HepG2 (cell line): ENCODE measurements around the gene FGA. TPM values are rescaled to one million over a fixed set of nuclear protein-coding genes. Genes with fewer than 3 reads are reported as not detected.

Source experiments
- ATF1 ChIP-seq: IDR thresholded peaks from 2 replicates; pipeline ENCODE4 v1.6.1; 2016; ENCODE audit warnings: mild to moderate bottlenecking, control low read depth
- BRD4 ChIP-seq: sonication (generic); formaldehyde crosslinking; IDR thresholded peaks from 2 replicates; pipeline ENCODE4 v1.4.0; 2020; ENCODE audit warnings: missing genetic modification reagents
- CAMTA2 ChIP-seq: sonication (generic); formaldehyde crosslinking; IDR thresholded peaks from 2 replicates; pipeline ENCODE4 v1.4.0; 2020; ENCODE audit warnings: mild to moderate bottlenecking, missing genetic modification reagents, borderline replicate concordance
- CBFB ChIP-seq: sonication (generic); formaldehyde crosslinking; IDR thresholded peaks from 2 replicates; pipeline ENCODE4 v1.4.0; 2020; ENCODE audit warnings: missing genetic modification reagents
- CREB1 ChIP-seq, 2 experiments: fragments of 450-650 bp in 1 of 2; IDR thresholded peaks; 2 replicates each; pipeline ENCODE4 v1.6.1; 2016 to 2017; ENCODE audit warnings: control low read depth in 1 of 2, mild to moderate bottlenecking in 1 of 2, missing compliant biosample characterization in 1 of 2, missing genetic modification characterization in 1 of 2
- DNMT3B ChIP-seq: conservative IDR thresholded peaks from 2 replicates; pipeline ENCODE4 v1.6.1; 2016; ENCODE audit warnings: missing biosample characterization, control low read depth
- FOSL2 ChIP-seq: sonication (generic); formaldehyde crosslinking; IDR thresholded peaks from 2 replicates; pipeline ENCODE4 v1.4.0; 2020; ENCODE audit warnings: missing genetic modification reagents
- GATAD1 ChIP-seq: IDR thresholded peaks from 2 replicates; pipeline ENCODE4 v1.6.1; 2016; ENCODE audit warnings: missing genetic modification reagents, missing compliant biosample characterization
- MAFG ChIP-seq: sonication (generic); formaldehyde crosslinking; IDR thresholded peaks from 2 replicates; pipeline ENCODE4 v1.5.1; 2020; ENCODE audit warnings: mild to moderate bottlenecking, missing genetic modification reagents
- MBNL3 ChIP-seq: fragments of 250-450 bp; sonication (Bioruptor Pico); conservative IDR thresholded peaks from 2 replicates; pipeline ENCODE4 v1.8.0; 2022; ENCODE audit warnings: mild to moderate bottlenecking, inconsistent platforms
- NAIF1 ChIP-seq: sonication (generic); formaldehyde crosslinking; IDR thresholded peaks from 2 replicates; pipeline ENCODE4 v1.5.0; 2020; ENCODE audit warnings: mild to moderate bottlenecking, missing genetic modification reagents, borderline replicate concordance
- SALL1 ChIP-seq: sonication (generic); formaldehyde crosslinking; IDR thresholded peaks from 2 replicates; pipeline ENCODE4 v1.8.0; 2022; ENCODE audit warnings: mild to moderate bottlenecking, missing genetic modification reagents
- SAP130 ChIP-seq: IDR thresholded peaks from 2 replicates; pipeline ENCODE4 v1.6.1; 2016; ENCODE audit warnings: low read depth
- TARDBP ChIP-seq: sonication (generic); formaldehyde crosslinking; IDR thresholded peaks from 2 replicates; pipeline ENCODE4 v1.8.0; 2022; ENCODE audit warnings: mild to moderate bottlenecking, missing genetic modification reagents
- TBP ChIP-seq: sonication (generic); formaldehyde crosslinking; IDR thresholded peaks from 2 replicates; pipeline ENCODE4 v1.5.0; 2020; ENCODE audit warnings: missing genetic modification reagents
- YEATS2 ChIP-seq: sonication (generic); formaldehyde crosslinking; IDR thresholded peaks from 2 replicates; pipeline ENCODE4 v1.4.0; 2020; ENCODE audit warnings: missing genetic modification reagents, borderline replicate concordance
- ZBTB20 ChIP-seq: sonication (generic); formaldehyde crosslinking; IDR thresholded peaks from 2 replicates; pipeline ENCODE4 v1.8.1; 2023; ENCODE audit warnings: missing genetic modification reagents, low read depth, mild to moderate bottlenecking, borderline replicate concordance
- ZFY ChIP-seq: sonication (generic); formaldehyde crosslinking; IDR thresholded peaks from 2 replicates; pipeline ENCODE4 v1.4.0; 2020; ENCODE audit warnings: missing genetic modification reagents
- ZNF501 ChIP-seq: sonication (generic); formaldehyde crosslinking; IDR thresholded peaks from 2 replicates; pipeline ENCODE4 v1.5.1; 2020; ENCODE audit warnings: mild to moderate bottlenecking, moderate library complexity, missing genetic modification reagents
- ZNF510 ChIP-seq: sonication (generic); formaldehyde crosslinking; IDR thresholded peaks from 2 replicates; pipeline ENCODE4 v1.4.0; 2020; ENCODE audit warnings: low read depth, mild to moderate bottlenecking, missing genetic modification reagents
- polyA plus RNA-seq, 8 experiments: library from polyadenylated mRNA; depleted of rRNA in 3 of 8; stranded (reverse) in 7 of 8; unstranded in 1 of 8; fragments of >200 nt; fragmentation: Illumina TruSeq in 4 of 8; extraction: Trizol in 4 of 8; gene quantifications; 2 replicates each; pipeline versions ENCODE4 v1.2.1 to v1.2.3, GENCODE V29; 2011 to 2016; ENCODE audit warnings: low read depth in 4 of 8, missing spikeins in 1 of 8, mixed read lengths in 1 of 8; ENCODE audit not compliant: insufficient read depth in 1 of 8
- total RNA-seq, 5 experiments: library from RNA; depleted of rRNA; stranded (reverse); fragments of >200 nt; fragmentation: Illumina TruSeq; extraction: Trizol; gene quantifications; 2 replicates each; pipeline ENCODE4 v1.2.3, GENCODE V29; 2016; ENCODE audit warnings: low read depth in 1 of 5
- TF ChIP-seq, protein P1 (sequence below): sonication (generic); formaldehyde crosslinking; IDR thresholded peaks from 2 replicates; pipeline ENCODE4 v1.4.0; 2020; ENCODE audit warnings: mild to moderate bottlenecking, missing genetic modification reagents
- TF ChIP-seq, protein P2 (sequence below): sonication (generic); formaldehyde crosslinking; IDR thresholded peaks from 2 replicates; pipeline ENCODE4 v1.4.0; 2020; ENCODE audit warnings: low read depth, mild to moderate bottlenecking, missing genetic modification reagents
- TF ChIP-seq, protein P3 (sequence below): sonication (generic); formaldehyde crosslinking; IDR thresholded peaks from 2 replicates; pipeline ENCODE4 v1.5.1; 2020; ENCODE audit warnings: mild to moderate bottlenecking, missing genetic modification reagents

Gene FGA
- total and polyA plus RNA-seq, 2 of the 13 experiments (the other 11 are each of a cell fraction or from before 2014, with no cell fraction given) = 640 to 1,523 TPM

DNA sequence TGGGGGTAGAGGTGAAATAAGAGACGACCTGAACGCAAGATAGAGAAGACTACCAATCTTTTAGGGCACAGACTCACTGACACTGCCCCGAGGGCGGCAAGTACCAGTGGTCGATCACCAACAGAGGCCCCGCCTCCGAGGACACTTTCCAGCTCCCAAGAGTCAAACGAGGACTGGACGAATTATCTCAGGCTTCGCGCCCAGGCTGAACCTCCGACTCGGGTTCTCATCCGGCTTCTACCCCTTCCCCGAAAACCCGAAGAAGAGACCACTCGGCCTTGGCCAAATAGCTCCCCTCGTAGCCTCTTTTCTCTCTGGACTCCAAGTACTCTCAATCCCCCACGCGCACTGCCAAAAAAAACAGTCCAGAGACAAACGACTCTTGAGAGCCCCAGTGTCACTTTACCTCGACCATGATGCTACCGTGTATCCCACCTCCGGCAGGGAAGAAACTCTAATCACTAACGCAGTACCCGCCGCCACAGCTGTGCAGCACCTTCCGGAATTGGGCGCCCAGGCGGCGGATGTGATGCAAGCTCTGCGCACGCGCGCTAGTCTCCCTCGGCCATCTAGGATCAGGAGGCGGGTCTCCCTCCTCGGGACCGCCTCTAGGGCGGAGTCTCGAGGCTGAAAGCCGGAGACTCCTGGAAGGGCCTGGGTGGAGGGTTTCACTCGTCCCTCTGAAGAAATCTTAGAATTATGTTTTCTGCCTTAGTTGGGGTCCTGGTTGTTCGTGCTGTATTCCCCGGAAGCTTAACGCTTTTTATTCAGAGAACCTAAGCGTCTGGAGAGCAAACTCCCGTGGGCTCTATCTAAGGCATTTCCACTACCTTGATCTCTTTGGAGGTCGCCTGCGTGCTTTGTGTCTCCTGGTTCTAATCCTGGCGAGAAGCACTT is 40.4 kb downstream of the FGA start, which contains the start of gene PLRG1 (continued):
- TF ChIP-seq FOSL2 (CRISPR knock-in tag) (0 out of 2 replicates have a peak, but pooled peaks have one; percentile 10), YEATS2 (CRISPR knock-in tag) (peak; percentile 83; the same call in 1 of the 2 replicates), ATF1 (CRISPR knock-in tag) (0 out of 2 replicates have a peak, but pooled peaks have one; percentile 33), ZNF501 (CRISPR knock-in tag) (peak; percentile 89), NAIF1 (CRISPR knock-in tag) (0 out of 2 replicates have a peak, but pooled peaks have one; percentile 27), DNMT3B (CRISPR knock-in tag) (peak; percentile 77; the same call in 1 of the 2 replicates), CAMTA2 (CRISPR knock-in tag) (no peak), CBFB (CRISPR knock-in tag) (0 out of 2 replicates have a peak, but pooled peaks have one; percentile 13), ZNF510 (CRISPR knock-in tag) (0 out of 2 replicates have a peak, but pooled peaks have one; percentile 39), MAFG (CRISPR knock-in tag) (no peak), CREB1 (IDR thresholded peaks at IDR 0.05) (no peak), CREB1 (CRISPR knock-in tag; IDR thresholded peaks at IDR 0.05) (peak; percentile 90), GATAD1 (CRISPR knock-in tag) (peak; percentile 93), MBNL3 (CRISPR knock-in tag) (no peak), TARDBP (peak; percentile 30; the same call in 1 of the 2 replicates), SAP130 (CRISPR knock-in tag) (peak; percentile 91), ZFY (peak; percentile 71), TBP (CRISPR knock-in tag) (0 out of 2 replicates have a peak, but pooled peaks have one; percentile 27), ZBTB20 (CRISPR knock-in tag) (0 out of 2 replicates have a peak, but pooled peaks have one; percentile 37), BRD4 (CRISPR knock-in tag) (no peak), SALL1 (CRISPR knock-in tag) (peak; percentile 40)
- TF ChIP-seq, protein P1, sequence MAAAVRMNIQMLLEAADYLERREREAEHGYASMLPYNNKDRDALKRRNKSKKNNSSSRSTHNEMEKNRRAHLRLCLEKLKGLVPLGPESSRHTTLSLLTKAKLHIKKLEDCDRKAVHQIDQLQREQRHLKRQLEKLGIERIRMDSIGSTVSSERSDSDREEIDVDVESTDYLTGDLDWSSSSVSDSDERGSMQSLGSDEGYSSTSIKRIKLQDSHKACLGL = 0 out of 2 replicates have a peak, but pooled peaks have one; percentile 22
- TF ChIP-seq, protein P2, sequence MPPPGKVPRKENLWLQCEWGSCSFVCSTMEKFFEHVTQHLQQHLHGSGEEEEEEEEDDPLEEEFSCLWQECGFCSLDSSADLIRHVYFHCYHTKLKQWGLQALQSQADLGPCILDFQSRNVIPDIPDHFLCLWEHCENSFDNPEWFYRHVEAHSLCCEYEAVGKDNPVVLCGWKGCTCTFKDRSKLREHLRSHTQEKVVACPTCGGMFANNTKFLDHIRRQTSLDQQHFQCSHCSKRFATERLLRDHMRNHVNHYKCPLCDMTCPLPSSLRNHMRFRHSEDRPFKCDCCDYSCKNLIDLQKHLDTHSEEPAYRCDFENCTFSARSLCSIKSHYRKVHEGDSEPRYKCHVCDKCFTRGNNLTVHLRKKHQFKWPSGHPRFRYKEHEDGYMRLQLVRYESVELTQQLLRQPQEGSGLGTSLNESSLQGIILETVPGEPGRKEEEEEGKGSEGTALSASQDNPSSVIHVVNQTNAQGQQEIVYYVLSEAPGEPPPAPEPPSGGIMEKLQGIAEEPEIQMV (CRISPR knock-in tag) = no peak
- TF ChIP-seq, protein P3, sequence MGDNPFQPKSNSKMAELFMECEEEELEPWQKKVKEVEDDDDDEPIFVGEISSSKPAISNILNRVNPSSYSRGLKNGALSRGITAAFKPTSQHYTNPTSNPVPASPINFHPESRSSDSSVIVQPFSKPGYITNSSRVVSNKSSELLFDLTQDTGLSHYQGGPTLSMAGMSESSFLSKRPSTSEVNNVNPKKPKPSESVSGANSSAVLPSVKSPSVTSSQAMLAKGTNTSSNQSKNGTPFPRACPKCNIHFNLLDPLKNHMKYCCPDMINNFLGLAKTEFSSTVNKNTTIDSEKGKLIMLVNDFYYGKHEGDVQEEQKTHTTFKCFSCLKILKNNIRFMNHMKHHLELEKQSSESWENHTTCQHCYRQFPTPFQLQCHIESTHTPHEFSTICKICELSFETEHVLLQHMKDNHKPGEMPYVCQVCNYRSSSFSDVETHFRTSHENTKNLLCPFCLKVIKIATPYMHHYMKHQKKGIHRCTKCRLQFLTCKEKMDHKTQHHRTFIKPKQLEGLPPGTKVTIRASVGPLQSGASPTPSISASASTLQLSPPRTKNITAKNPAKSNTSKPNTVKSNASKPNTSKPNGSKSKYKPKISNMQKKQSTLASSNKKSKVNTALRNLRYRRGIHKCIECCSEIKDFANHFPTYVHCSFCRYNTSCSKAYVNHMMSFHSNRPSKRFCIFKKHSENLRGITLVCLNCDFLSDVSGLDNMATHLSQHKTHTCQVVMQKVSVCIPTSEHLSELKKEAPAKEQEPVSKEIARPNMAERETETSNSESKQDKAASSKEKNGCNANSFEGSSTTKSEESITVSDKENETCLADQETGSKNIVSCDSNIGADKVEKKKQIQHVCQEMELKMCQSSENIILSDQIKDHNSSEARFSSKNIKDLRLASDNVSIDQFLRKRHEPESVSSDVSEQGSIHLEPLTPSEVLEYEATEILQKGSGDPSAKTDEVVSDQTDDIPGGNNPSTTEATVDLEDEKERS (CRISPR knock-in tag) = peak; percentile 42; the same call in 1 of the 2 replicates
